ENCODE data around the gene DCTD. TPM values are rescaled to one million over a fixed set of nuclear protein-coding genes. Genes with fewer than 3 reads are reported as not detected.

DCTD gene
- total and polyA plus RNA-seq, 10 of the 15 experiments (the other 5 are each of a cell fraction or from before 2014, with no cell fraction given): 37.8 to 137 (median 92.1) TPM

DNA sequence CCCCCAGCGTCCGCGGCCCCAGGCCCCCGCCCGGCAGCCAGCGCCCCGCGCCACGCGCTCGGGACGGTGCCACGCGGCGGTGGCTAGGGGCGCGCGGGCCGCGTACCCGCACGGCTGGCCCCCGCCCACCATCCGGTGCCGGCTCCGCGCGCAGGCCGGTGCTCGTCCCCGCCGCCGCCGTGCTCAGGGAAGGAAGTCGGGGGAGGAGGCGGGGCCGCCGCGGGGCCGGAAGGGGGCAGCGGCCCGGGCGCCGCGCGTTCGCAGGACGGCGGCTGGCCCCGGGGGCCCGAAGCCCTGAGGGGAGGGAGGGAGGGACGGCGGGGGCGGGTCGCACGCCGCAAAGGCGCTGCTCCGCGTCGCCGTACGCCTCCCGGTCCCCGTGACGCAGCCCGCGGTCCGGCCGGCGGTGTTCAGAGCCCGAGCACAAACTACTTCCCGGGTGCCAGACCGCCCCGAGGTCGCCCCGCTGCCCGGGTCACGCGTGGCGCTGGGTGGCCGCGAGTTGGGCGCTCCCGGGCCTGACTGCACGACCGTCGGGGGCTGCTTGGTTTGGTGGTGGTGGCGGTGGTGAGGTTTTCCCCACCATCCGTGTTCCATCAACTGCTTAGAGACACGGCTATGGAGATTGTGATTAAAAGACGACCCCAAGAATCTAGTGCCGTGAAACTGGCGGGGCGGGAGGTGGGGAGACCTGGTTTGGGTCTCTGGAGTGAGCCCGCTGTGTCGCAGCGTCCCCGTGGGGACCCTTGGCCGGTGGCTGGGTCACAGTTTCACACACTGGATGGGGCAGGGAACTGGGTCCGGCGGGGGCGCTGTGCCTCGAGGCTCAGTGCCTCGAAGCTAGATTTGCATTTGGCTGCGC, at the start of gene DCTD (continued):
- TF ChIP-seq, protein P1, sequence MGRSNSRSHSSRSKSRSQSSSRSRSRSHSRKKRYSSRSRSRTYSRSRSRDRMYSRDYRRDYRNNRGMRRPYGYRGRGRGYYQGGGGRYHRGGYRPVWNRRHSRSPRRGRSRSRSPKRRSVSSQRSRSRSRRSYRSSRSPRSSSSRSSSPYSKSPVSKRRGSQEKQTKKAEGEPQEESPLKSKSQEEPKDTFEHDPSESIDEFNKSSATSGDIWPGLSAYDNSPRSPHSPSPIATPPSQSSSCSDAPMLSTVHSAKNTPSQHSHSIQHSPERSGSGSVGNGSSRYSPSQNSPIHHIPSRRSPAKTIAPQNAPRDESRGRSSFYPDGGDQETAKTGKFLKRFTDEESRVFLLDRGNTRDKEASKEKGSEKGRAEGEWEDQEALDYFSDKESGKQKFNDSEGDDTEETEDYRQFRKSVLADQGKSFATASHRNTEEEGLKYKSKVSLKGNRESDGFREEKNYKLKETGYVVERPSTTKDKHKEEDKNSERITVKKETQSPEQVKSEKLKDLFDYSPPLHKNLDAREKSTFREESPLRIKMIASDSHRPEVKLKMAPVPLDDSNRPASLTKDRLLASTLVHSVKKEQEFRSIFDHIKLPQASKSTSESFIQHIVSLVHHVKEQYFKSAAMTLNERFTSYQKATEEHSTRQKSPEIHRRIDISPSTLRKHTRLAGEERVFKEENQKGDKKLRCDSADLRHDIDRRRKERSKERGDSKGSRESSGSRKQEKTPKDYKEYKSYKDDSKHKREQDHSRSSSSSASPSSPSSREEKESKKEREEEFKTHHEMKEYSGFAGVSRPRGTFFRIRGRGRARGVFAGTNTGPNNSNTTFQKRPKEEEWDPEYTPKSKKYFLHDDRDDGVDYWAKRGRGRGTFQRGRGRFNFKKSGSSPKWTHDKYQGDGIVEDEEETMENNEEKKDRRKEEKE (IDR thresholded peaks at IDR 0.05): no peak
- TF ChIP-seq TCF3 (IDR thresholded peaks at IDR 0.05; ENCODE audit: borderline replicate concordance, insufficient read depth, low read depth, low read length) (no peak), IKZF2 (IDR thresholded peaks at IDR 0.05) (peak; percentile 42 to 51), ZNF217 (IDR thresholded peaks at IDR 0.05) (no peak; the same call in 1 of the 2 replicates), FOXK2 (IDR thresholded peaks at IDR 0.05) (no peak), EP300 (IDR thresholded peaks at IDR 0.05; ENCODE audit: borderline replicate concordance in 1 of 2, control insufficient read depth in 1 of 2, low read depth in 2 of 2, low read length in 2 of 2) (peak; percentile 9 to 38; a peak in 2 of 4 replicates), ZNF622 (IDR thresholded peaks at IDR 0.05) (no peak), RAD51 (IDR thresholded peaks at IDR 0.05) (no peak), CBX5 (IDR thresholded peaks at IDR 0.05; ENCODE audit: low read depth) (0 out of 2 replicates have a peak, but pooled peaks have one; percentile 12), ATF7 (IDR thresholded peaks at IDR 0.05; ENCODE audit: low read depth) (no peak), CREB1 (IDR thresholded peaks at IDR 0.05; ENCODE audit: low read depth) (peak; percentile 65; the same call in 1 of the 2 replicates), ESRRA (IDR thresholded peaks at IDR 0.05; ENCODE audit: low read length) (no peak), SMC3 (IDR thresholded peaks at IDR 0.05; ENCODE audit: borderline replicate concordance, low read length) (no peak), BMI1 (IDR thresholded peaks at IDR 0.05; ENCODE audit: borderline replicate concordance) (no peak)
- TF ChIP-seq, protein P2, sequence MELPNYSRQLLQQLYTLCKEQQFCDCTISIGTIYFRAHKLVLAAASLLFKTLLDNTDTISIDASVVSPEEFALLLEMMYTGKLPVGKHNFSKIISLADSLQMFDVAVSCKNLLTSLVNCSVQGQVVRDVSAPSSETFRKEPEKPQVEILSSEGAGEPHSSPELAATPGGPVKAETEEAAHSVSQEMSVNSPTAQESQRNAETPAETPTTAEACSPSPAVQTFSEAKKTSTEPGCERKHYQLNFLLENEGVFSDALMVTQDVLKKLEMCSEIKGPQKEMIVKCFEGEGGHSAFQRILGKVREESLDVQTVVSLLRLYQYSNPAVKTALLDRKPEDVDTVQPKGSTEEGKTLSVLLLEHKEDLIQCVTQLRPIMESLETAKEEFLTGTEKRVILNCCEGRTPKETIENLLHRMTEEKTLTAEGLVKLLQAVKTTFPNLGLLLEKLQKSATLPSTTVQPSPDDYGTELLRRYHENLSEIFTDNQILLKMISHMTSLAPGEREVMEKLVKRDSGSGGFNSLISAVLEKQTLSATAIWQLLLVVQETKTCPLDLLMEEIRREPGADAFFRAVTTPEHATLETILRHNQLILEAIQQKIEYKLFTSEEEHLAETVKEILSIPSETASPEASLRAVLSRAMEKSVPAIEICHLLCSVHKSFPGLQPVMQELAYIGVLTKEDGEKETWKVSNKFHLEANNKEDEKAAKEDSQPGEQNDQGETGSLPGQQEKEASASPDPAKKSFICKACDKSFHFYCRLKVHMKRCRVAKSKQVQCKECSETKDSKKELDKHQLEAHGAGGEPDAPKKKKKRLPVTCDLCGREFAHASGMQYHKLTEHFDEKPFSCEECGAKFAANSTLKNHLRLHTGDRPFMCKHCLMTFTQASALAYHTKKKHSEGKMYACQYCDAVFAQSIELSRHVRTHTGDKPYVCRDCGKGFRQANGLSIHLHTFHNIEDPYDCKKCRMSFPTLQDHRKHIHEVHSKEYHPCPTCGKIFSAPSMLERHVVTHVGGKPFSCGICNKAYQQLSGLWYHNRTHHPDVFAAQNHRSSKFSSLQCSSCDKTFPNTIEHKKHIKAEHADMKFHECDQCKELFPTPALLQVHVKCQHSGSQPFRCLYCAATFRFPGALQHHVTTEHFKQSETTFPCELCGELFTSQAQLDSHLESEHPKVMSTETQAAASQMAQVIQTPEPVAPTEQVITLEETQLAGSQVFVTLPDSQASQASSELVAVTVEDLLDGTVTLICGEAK (IDR thresholded peaks at IDR 0.05; ENCODE audit: borderline replicate concordance): no peak
- TF ChIP-seq, protein P3, sequence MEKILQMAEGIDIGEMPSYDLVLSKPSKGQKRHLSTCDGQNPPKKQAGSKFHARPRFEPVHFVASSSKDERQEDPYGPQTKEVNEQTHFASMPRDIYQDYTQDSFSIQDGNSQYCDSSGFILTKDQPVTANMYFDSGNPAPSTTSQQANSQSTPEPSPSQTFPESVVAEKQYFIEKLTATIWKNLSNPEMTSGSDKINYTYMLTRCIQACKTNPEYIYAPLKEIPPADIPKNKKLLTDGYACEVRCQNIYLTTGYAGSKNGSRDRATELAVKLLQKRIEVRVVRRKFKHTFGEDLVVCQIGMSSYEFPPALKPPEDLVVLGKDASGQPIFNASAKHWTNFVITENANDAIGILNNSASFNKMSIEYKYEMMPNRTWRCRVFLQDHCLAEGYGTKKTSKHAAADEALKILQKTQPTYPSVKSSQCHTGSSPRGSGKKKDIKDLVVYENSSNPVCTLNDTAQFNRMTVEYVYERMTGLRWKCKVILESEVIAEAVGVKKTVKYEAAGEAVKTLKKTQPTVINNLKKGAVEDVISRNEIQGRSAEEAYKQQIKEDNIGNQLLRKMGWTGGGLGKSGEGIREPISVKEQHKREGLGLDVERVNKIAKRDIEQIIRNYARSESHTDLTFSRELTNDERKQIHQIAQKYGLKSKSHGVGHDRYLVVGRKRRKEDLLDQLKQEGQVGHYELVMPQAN (conservative IDR thresholded peaks at IDR 0.05): peak; percentile 50
- TF ChIP-seq, protein P4, sequence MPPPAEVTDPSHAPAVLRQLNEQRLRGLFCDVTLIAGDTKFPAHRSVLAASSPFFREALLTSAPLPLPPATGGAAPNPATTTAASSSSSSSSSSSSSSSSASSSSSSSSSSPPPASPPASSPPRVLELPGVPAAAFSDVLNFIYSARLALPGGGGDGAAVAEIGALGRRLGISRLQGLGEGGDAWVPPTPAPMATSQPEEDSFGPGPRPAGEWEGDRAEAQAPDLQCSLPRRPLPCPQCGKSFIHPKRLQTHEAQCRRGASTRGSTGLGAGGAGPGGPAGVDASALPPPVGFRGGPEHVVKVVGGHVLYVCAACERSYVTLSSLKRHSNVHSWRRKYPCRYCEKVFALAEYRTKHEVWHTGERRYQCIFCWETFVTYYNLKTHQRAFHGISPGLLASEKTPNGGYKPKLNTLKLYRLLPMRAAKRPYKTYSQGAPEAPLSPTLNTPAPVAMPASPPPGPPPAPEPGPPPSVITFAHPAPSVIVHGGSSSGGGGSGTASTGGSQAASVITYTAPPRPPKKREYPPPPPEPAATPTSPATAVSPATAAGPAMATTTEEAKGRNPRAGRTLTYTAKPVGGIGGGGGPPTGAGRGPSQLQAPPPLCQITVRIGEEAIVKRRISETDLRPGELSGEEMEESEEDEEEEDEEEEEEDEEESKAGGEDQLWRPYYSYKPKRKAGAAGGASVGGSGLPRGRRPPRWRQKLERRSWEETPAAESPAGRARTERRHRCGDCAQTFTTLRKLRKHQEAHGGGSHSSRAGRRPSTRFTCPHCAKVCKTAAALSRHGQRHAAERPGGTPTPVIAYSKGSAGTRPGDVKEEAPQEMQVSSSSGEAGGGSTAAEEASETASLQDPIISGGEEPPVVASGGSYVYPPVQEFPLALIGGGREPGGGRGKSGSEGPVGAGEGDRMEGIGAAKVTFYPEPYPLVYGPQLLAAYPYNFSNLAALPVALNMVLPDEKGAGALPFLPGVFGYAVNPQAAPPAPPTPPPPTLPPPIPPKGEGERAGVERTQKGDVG (CRISPR knock-in tag; IDR thresholded peaks at IDR 0.05): no peak
